Left ventricle myocardium inferior (tissue), 1 donor: ENCODE results near the gene LCP2. TPM values are rescaled to one million over a fixed set of nuclear protein-coding genes. Genes with fewer than 3 reads are reported as not detected.

ENCODE experiments used
- DNase-seq: peaks from one replicate; pipeline ENCODE4 v3.0.0-alpha.2; 2020
- H3K27ac ChIP-seq: fragments of 200-600 bp; replicated peaks from 2 replicates; pipeline ENCODE4 v1.8.0; 2021
- H3K27me3 ChIP-seq: fragments of 200-600 bp; 2 replicates; pipeline ENCODE4 v1.8.0; 2021; ENCODE audit warnings: low read depth
- H3K36me3 ChIP-seq: fragments of 200-600 bp; 2 replicates; pipeline ENCODE4 v1.8.0; 2021
- H3K4me1 ChIP-seq: fragments of 200-600 bp; 2 replicates; pipeline ENCODE4 v1.8.0; 2021
- H3K4me3 ChIP-seq: fragments of 200-600 bp; 2 replicates; pipeline ENCODE4 v1.8.0; 2021; ENCODE audit warnings: mild to moderate bottlenecking, moderate library complexity
- H3K9me3 ChIP-seq: fragments of 200-600 bp; replicated peaks from 2 replicates; pipeline ENCODE4 v1.8.0; 2021
- CTCF ChIP-seq: fragments of 200-600 bp; IDR thresholded peaks from 2 replicates; pipeline ENCODE4 v1.8.0; 2021; ENCODE audit warnings: antibody characterized with exemption, mild to moderate bottlenecking, borderline replicate concordance
- intact Hi-C: fragments of 100-400 bp; cut with micrococcal nuclease; formaldehyde crosslinking; loops from one replicate; pipeline ENCODE4 v1.11.0; 2022
- total RNA-seq: library from RNA; stranded (reverse); fragmentation: NEBNext Ultra II Directional; extraction: Animal tissue kit (Norgen Biotek cat#: 25700); gene quantifications from one replicate; pipeline ENCODE4 v1.2.1, GENCODE V29; 2021
- donor health status: DM: no; HTN: yes; CAD: no; lungs with severe emphysema.

LCP2 gene
- total RNA-seq, 1 donor from 2014 or later = 3.9 TPM

GRCh38 chr5:170315154-170315553 is 17.6 kb upstream of the LCP2 start:
- no peak for TF ChIP-seq CTCF
- intact Hi-C loops = no loop called here
- peaks cover 37% of the 10 kb centered on the region for H3K4me1 ChIP-seq

GRCh38 chr5:170314541-170315095 is 17.0 kb upstream of the LCP2 start:
- intact Hi-C loops = no loop called here
- H3K4me1 ChIP-seq = peaks cover 40% of the 10 kb centered on the region

More at GRCh38 chr5:170315154-170315553, 17.6 kb upstream of the LCP2 start:
- no peaks in the 10 kb centered on the region for H3K9me3 ChIP-seq
- H3K27me3 ChIP-seq = no peaks in the 10 kb centered on the region
- no peak overlapping the region for H3K4me3 ChIP-seq
- H3K36me3 ChIP-seq = no peaks in the 10 kb centered on the region
- peak; percentile 80 for DNase-seq
- peak overlapping the region; percentile 61 for H3K27ac ChIP-seq

GRCh38 chr5:170313816-170314215 is 16.2 kb upstream of the LCP2 start:
- intact Hi-C loops = no loop called here
- Histone ChIP-seq H3K27ac (no peak overlapping the region), H3K4me1 (peaks cover 42% of the 10 kb centered on the region), H3K27me3 (no peaks in the 10 kb centered on the region), H3K36me3 (no peaks in the 10 kb centered on the region), H3K9me3 (no peaks in the 10 kb centered on the region), H3K4me3 (no peak overlapping the region)
- DNase-seq = no peak
- TF ChIP-seq CTCF = no peak

More at GRCh38 chr5:170314541-170315095, 17.0 kb upstream of the LCP2 start:
- Histone ChIP-seq H3K27ac (peak overlapping the region; percentile 61), H3K9me3 (no peaks in the 10 kb centered on the region), H3K27me3 (no peaks in the 10 kb centered on the region), H3K4me3 (no peak overlapping the region), H3K36me3 (no peaks in the 10 kb centered on the region)
- DNase-seq = no peak
- no peak for TF ChIP-seq CTCF

GRCh38 chr5:170313344-170313743 is 15.8 kb upstream of the LCP2 start:
- Histone ChIP-seq H3K36me3 (no peaks in the 10 kb centered on the region), H3K9me3 (no peaks in the 10 kb centered on the region), H3K27me3 (no peaks in the 10 kb centered on the region), H3K4me3 (no peak overlapping the region), H3K27ac (no peak overlapping the region), H3K4me1 (peaks cover 44% of the 10 kb centered on the region)
- no peak for TF ChIP-seq CTCF
- DNase-seq = no peak
- intact Hi-C loops = no loop called here

- no peak for TF ChIP-seq CTCF
- Histone ChIP-seq H3K36me3 (no peaks in the 10 kb centered on the region), H3K27me3 (no peaks in the 10 kb centered on the region), H3K9me3 (no peaks in the 10 kb centered on the region), H3K4me3 (no peak overlapping the region), H3K4me1 (peaks cover 51% of the 10 kb centered on the region), H3K27ac (no peak overlapping the region)
- intact Hi-C loops = no loop called here
- DNase-seq = no peak
Observed at GRCh38 chr5:170312666-170313065, 15.1 kb upstream of the LCP2 start.
